ENCODE measurements around the gene SLC16A9. TPM values are rescaled to one million over a fixed set of nuclear protein-coding genes. Genes with fewer than 3 reads are reported as not detected.

The SLC16A9 gene
- total and polyA plus RNA-seq, 5 donors from 2014 or later = 0.29 to 0.42 TPM; not detected in 3

GRCh38 chr10:59631882-59632807, 77.5 kb downstream of the SLC16A9 start:
- Mint-ChIP-seq H3K4me1 (no peaks in the 10 kb centered on the region), H3K36me3 (no peaks in the 10 kb centered on the region), H3K27ac (peak overlapping the region in 1 of 3 donors; percentile 21), H3K27me3 (peaks cover 19% of the 10 kb centered on the region), H3K4me3 (no peak overlapping the region), H3K9me3 (peaks cover 0 to 4% (median 0%) of the 10 kb centered on the region in 7 donors)
- no peaks in the 10 kb centered on the region for H3K4me1 ChIP-seq (ENCODE audit: control insufficient read depth, insufficient read depth, low read length, poor library complexity, severe bottlenecking)
- H3K36me3 ChIP-seq (ENCODE audit: control insufficient read depth, insufficient read depth, low read length) = no peaks in the 10 kb centered on the region
- no peak for ATAC-seq (ENCODE audit: low read depth in 2 of 2)
- DNase-seq = no peak
- peaks cover 7% of the 10 kb centered on the region for H3K27me3 ChIP-seq (ENCODE audit: control insufficient read depth, insufficient read depth, low read length)
- H3K27ac ChIP-seq (ENCODE audit: insufficient read depth, low read length, poor library complexity, severe bottlenecking) = no peak overlapping the region
- H3K4me3 ChIP-seq (ENCODE audit: low read depth, low read length) = no peak overlapping the region
- H3K9me3 ChIP-seq (ENCODE audit: control insufficient read depth in 2 of 2, low read length in 2 of 2) = no peaks in the 10 kb centered on the region

GRCh38 chr10:59631237-59631636, 78.4 kb downstream of the SLC16A9 start:
- Mint-ChIP-seq H3K27ac (peak overlapping the region in 1 of 3 donors; percentile 16), H3K9me3 (peaks cover 0 to under 1% (median 0%) of the 10 kb centered on the region in 7 donors), H3K27me3 (peaks cover 20% of the 10 kb centered on the region), H3K4me1 (no peaks in the 10 kb centered on the region), H3K36me3 (no peaks in the 10 kb centered on the region), H3K4me3 (no peak overlapping the region)
- H3K9me3 ChIP-seq (ENCODE audit: control insufficient read depth in 2 of 2, low read length in 2 of 2) = no peaks in the 10 kb centered on the region
- no peaks in the 10 kb centered on the region for H3K4me1 ChIP-seq (ENCODE audit: control insufficient read depth, insufficient read depth, low read length, poor library complexity, severe bottlenecking)
- no peak overlapping the region for H3K27ac ChIP-seq (ENCODE audit: insufficient read depth, low read length, poor library complexity, severe bottlenecking)
- DNase-seq = no peak
- H3K27me3 ChIP-seq (ENCODE audit: control insufficient read depth, insufficient read depth, low read length) = peaks cover 7% of the 10 kb centered on the region
- no peak overlapping the region for H3K4me3 ChIP-seq (ENCODE audit: low read depth, low read length)
- H3K36me3 ChIP-seq (ENCODE audit: control insufficient read depth, insufficient read depth, low read length) = no peaks in the 10 kb centered on the region
- no peak for ATAC-seq (ENCODE audit: low read depth in 2 of 2)

GRCh38 chr10:59628965-59629364, 80.7 kb downstream of the SLC16A9 start:
- Histone ChIP-seq H3K27ac (ENCODE audit: insufficient read depth, low read length, poor library complexity, severe bottlenecking) (no peak overlapping the region), H3K9me3 (ENCODE audit: control insufficient read depth in 2 of 2, low read length in 2 of 2) (no peaks in the 10 kb centered on the region), H3K36me3 (ENCODE audit: control insufficient read depth, insufficient read depth, low read length) (no peaks in the 10 kb centered on the region), H3K27me3 (ENCODE audit: control insufficient read depth, insufficient read depth, low read length) (peaks cover 7% of the 10 kb centered on the region), H3K4me1 (ENCODE audit: control insufficient read depth, insufficient read depth, low read length, poor library complexity, severe bottlenecking) (no peaks in the 10 kb centered on the region), H3K4me3 (ENCODE audit: low read depth, low read length) (no peak overlapping the region)
- no peak overlapping the region for H3K27ac Mint-ChIP-seq
- no peak overlapping the region for H3K4me3 Mint-ChIP-seq
- H3K9me3 Mint-ChIP-seq = no peaks in the 10 kb centered on the region
- ATAC-seq (ENCODE audit: low read depth in 2 of 2) (no peak), DNase-seq (no peak)
- peaks cover 0 to 5% (median 0%) of the 10 kb centered on the region in 4 donors for H3K4me1 Mint-ChIP-seq
- no peaks in the 10 kb centered on the region for H3K36me3 Mint-ChIP-seq
- peaks cover 25% of the 10 kb centered on the region for H3K27me3 Mint-ChIP-seq

- peaks cover 22% of the 10 kb centered on the region for H3K27me3 Mint-ChIP-seq
- no peaks in the 10 kb centered on the region for H3K9me3 Mint-ChIP-seq
- no peak overlapping the region for H3K27ac Mint-ChIP-seq
- H3K27me3 ChIP-seq (ENCODE audit: control insufficient read depth, insufficient read depth, low read length) = peaks cover 7% of the 10 kb centered on the region
- H3K4me1 Mint-ChIP-seq = peaks cover 0 to 5% (median 0%) of the 10 kb centered on the region in 4 donors
- no peaks in the 10 kb centered on the region for H3K36me3 ChIP-seq (ENCODE audit: control insufficient read depth, insufficient read depth, low read length)
- DNase-seq (no peak), ATAC-seq (ENCODE audit: low read depth in 2 of 2) (no peak)
- no peak overlapping the region for H3K27ac ChIP-seq (ENCODE audit: insufficient read depth, low read length, poor library complexity, severe bottlenecking)
- no peak overlapping the region for H3K4me3 Mint-ChIP-seq
- no peaks in the 10 kb centered on the region for H3K4me1 ChIP-seq (ENCODE audit: control insufficient read depth, insufficient read depth, low read length, poor library complexity, severe bottlenecking)
- H3K9me3 ChIP-seq (ENCODE audit: control insufficient read depth in 2 of 2, low read length in 2 of 2) = no peaks in the 10 kb centered on the region
- H3K36me3 Mint-ChIP-seq = no peaks in the 10 kb centered on the region
- no peak overlapping the region for H3K4me3 ChIP-seq (ENCODE audit: low read depth, low read length)
Measured at GRCh38 chr10:59628456-59628855, 81.2 kb downstream of the SLC16A9 start.

- H3K4me1 ChIP-seq (ENCODE audit: control insufficient read depth, insufficient read depth, low read length, poor library complexity, severe bottlenecking) = no peaks in the 10 kb centered on the region
- H3K9me3 ChIP-seq (ENCODE audit: control insufficient read depth in 2 of 2, low read length in 2 of 2) = no peaks in the 10 kb centered on the region
- no peaks in the 10 kb centered on the region for H3K36me3 Mint-ChIP-seq
- no peak for DNase-seq
- peaks cover 0 to 5% (median 0%) of the 10 kb centered on the region in 4 donors for H3K4me1 Mint-ChIP-seq
- H3K36me3 ChIP-seq (ENCODE audit: control insufficient read depth, insufficient read depth, low read length) = no peaks in the 10 kb centered on the region
- H3K27ac Mint-ChIP-seq = no peak overlapping the region
- no peak overlapping the region for H3K4me3 ChIP-seq (ENCODE audit: low read depth, low read length)
- H3K9me3 Mint-ChIP-seq = no peaks in the 10 kb centered on the region
- peaks cover 2% of the 10 kb centered on the region for H3K27me3 ChIP-seq (ENCODE audit: control insufficient read depth, insufficient read depth, low read length)
- H3K4me3 Mint-ChIP-seq = no peak overlapping the region
- no peak for ATAC-seq (ENCODE audit: low read depth in 2 of 2)
- H3K27ac ChIP-seq (ENCODE audit: insufficient read depth, low read length, poor library complexity, severe bottlenecking) = no peak overlapping the region
- peaks cover 22% of the 10 kb centered on the region for H3K27me3 Mint-ChIP-seq
Measured at GRCh38 chr10:59627366-59628018, 82.2 kb downstream of the SLC16A9 start.

- Histone ChIP-seq H3K36me3 (ENCODE audit: control insufficient read depth, insufficient read depth, low read length) (no peaks in the 10 kb centered on the region), H3K4me3 (ENCODE audit: low read depth, low read length) (no peak overlapping the region), H3K27me3 (ENCODE audit: control insufficient read depth, insufficient read depth, low read length) (peaks cover 2% of the 10 kb centered on the region), H3K4me1 (ENCODE audit: control insufficient read depth, insufficient read depth, low read length, poor library complexity, severe bottlenecking) (no peaks in the 10 kb centered on the region), H3K27ac (ENCODE audit: insufficient read depth, low read length, poor library complexity, severe bottlenecking) (no peak overlapping the region), H3K9me3 (ENCODE audit: control insufficient read depth in 2 of 2, low read length in 2 of 2) (no peaks in the 10 kb centered on the region)
- DNase-seq (no peak), ATAC-seq (ENCODE audit: low read depth in 2 of 2) (no peak)
- Mint-ChIP-seq H3K4me3 (no peak overlapping the region), H3K4me1 (peaks cover 0 to 5% (median 0%) of the 10 kb centered on the region in 4 donors), H3K27ac (no peak overlapping the region), H3K36me3 (no peaks in the 10 kb centered on the region), H3K9me3 (no peaks in the 10 kb centered on the region), H3K27me3 (peaks cover 18% of the 10 kb centered on the region)
Measured at GRCh38 chr10:59626523-59626869, 83.2 kb downstream of the SLC16A9 start.

GRCh38 chr10:59625721-59626522, 83.7 kb downstream of the SLC16A9 start:
- Mint-ChIP-seq H3K4me3 (peak overlapping the region in 1 of 4 donors; percentile 13), H3K4me1 (peaks cover 0 to 5% (median 0%) of the 10 kb centered on the region in 4 donors), H3K36me3 (no peaks in the 10 kb centered on the region), H3K27ac (no peak overlapping the region), H3K27me3 (peaks cover 17% of the 10 kb centered on the region), H3K9me3 (no peaks in the 10 kb centered on the region)
- ATAC-seq (ENCODE audit: low read depth in 2 of 2) (peak; percentile 71 to 72), DNase-seq (peak; percentile 9 to 70 (median 63))
- H3K9me3 ChIP-seq (ENCODE audit: control insufficient read depth in 2 of 2, low read length in 2 of 2) = no peaks in the 10 kb centered on the region
- H3K4me1 ChIP-seq (ENCODE audit: control insufficient read depth, insufficient read depth, low read length, poor library complexity, severe bottlenecking) = no peaks in the 10 kb centered on the region
- no peak overlapping the region for H3K4me3 ChIP-seq (ENCODE audit: low read depth, low read length)
- peaks cover 2% of the 10 kb centered on the region for H3K27me3 ChIP-seq (ENCODE audit: control insufficient read depth, insufficient read depth, low read length)
- no peak overlapping the region for H3K27ac ChIP-seq (ENCODE audit: insufficient read depth, low read length, poor library complexity, severe bottlenecking)
- H3K36me3 ChIP-seq (ENCODE audit: control insufficient read depth, insufficient read depth, low read length) = no peaks in the 10 kb centered on the region

Measured in CD4-positive, CD25-positive, alpha-beta regulatory T cell (primary cell).